Measurements from ENCODE around the gene PIGR. TPM values are rescaled to one million over a fixed set of nuclear protein-coding genes. Genes with fewer than 3 reads are reported as not detected.

The PIGR gene
- total and polyA plus RNA-seq, 7 experiments from 2014 or later: not detected

DNA sequence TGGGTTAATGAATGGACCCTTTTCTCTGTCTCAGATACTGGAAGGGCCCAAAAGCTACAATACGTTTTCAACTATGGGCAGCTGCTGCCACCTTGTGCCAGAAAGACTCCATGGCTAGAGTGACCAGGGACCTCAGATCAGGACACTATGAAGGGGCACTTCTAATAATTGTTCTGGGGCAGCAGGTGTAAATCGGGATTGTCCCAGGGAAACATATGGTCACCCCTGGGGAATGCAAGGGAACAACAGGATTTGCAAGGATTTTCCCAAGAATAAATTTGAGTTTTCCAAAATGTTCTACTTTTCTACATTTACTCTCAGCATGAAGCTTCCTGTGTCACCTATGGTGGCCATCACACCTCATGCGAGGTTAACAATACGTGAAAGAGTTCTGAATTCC is 36.0 kb upstream of the PIGR start:
- ATAC-seq (peak; percentile 83), DNase-seq (peak; percentile 29 to 64 (median 52))
- no peaks in the 10 kb centered on the region for H3K36me3 ChIP-seq (ENCODE audit: control insufficient read depth in 2 of 3, insufficient read depth in 3 of 3, low read length in 3 of 3)
- peaks cover 0 to 4% of the 10 kb centered on the region in 2 donors for H3K27me3 ChIP-seq (ENCODE audit: control insufficient read depth in 2 of 2, insufficient read depth in 2 of 2, low read length in 2 of 2)
- H3K9me3 ChIP-seq (ENCODE audit: control insufficient read depth in 2 of 3, low read length in 3 of 3): no peaks in the 10 kb centered on the region
- H3K9me3 Mint-ChIP-seq: no peaks in the 10 kb centered on the region
- H3K27ac ChIP-seq (ENCODE audit: low read depth, low read length): no peak overlapping the region
- intact Hi-C loops (cut with micrococcal nuclease): loop anchor here (1.0 to 5.0 kb wide), 15 partner anchors 47 to 520 kb away; partner anchors contain the start of gene IL20 (in 2 of the 2)
- ChIA-PET POLR2A (interaction anchor here (0.6 to 2.0 kb wide), 12 partner anchors 17 to 247 kb away, joined by 3 to 15 read pairs (median 4); partner anchors contain the start of gene FCMR), CTCF (interaction anchor here (0.5 to 7.4 kb wide), 52 partner anchors 9 to 517 kb away, joined by 3 to 93 read pairs (median 4); partner anchors contain the start of genes DYRK3, EIF2D, FCAMR and IL20)
- H3K4me3 ChIP-seq (ENCODE audit: low read length): no peak overlapping the region
- no peak overlapping the region for H3K27ac Mint-ChIP-seq
- H3K4me1 Mint-ChIP-seq: peaks cover 0 to 3% (median 0%) of the 10 kb centered on the region in 7 donors
- H3K27me3 Mint-ChIP-seq: peaks cover 0 to 59% (median 14%) of the 10 kb centered on the region in 5 donors
- no peaks in the 10 kb centered on the region for H3K36me3 Mint-ChIP-seq
- H3K4me1 ChIP-seq (ENCODE audit: control insufficient read depth in 2 of 2, insufficient read depth in 2 of 2, low read length in 2 of 2): no peaks in the 10 kb centered on the region
- no peak overlapping the region for H3K4me3 Mint-ChIP-seq

DNA sequence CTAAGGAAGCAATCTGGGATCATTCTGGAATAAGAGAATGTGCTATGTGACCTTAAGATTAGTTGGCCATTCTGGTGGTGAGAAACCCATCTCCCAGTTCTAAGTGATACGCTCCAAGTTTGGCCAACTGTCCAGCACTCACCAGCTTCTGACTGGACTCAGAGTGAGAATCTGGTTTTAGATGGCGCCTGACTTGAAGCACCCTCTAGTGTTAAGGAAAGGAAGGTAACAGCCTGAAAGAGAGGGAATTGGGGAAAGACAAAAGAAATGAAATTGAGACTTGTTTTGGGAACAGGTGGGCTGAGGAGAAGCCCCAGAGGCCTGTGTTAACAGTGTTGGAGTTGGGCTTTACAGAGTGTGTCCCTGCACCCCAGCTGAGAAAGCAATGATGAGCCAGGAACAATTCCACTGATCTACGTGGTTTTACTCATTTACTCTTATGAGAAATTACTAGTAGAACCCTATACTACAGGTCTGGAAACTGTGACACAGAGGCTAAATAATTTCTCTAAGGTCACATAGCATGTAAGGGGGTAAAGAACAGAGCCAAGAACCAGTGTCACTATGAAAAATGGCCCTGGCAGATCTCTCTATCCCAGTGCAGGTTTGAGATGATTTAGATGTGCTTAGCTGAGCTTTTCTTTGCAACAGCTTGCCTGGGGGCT is 33.2 kb upstream of the PIGR start:
- no peak overlapping the region for H3K4me3 ChIP-seq (ENCODE audit: low read length)
- CTCF ChIA-PET: interaction anchor here (0.6 to 7.4 kb wide), 16 partner anchors 8 to 508 kb away, joined by 3 to 93 read pairs (median 4); partner anchors contain the start of genes FCAMR and IL20
- no peak overlapping the region for H3K4me3 Mint-ChIP-seq
- H3K27me3 Mint-ChIP-seq: peaks cover 0 to 44% (median 8%) of the 10 kb centered on the region in 5 donors
- ATAC-seq: no peak
- H3K27ac ChIP-seq (ENCODE audit: low read depth, low read length): no peak overlapping the region
- peak overlapping the region in 1 of 9 donors; percentile 22 for H3K27ac Mint-ChIP-seq
- no peaks in the 10 kb centered on the region for H3K4me1 ChIP-seq (ENCODE audit: control insufficient read depth in 2 of 2, insufficient read depth in 2 of 2, low read length in 2 of 2)
- no peaks in the 10 kb centered on the region for H3K9me3 Mint-ChIP-seq
- intact Hi-C loops (cut with micrococcal nuclease): loop anchor here (2.0 to 5.0 kb wide), 5 partner anchors 57 to 523 kb away; partner anchors contain the start of gene FCMR (in 1 of the 2)
- peaks cover 0 to 3% (median 0%) of the 10 kb centered on the region in 7 donors for H3K4me1 Mint-ChIP-seq
- POLR2A ChIA-PET: interaction anchor here (0.5 to 1.0 kb wide), 3 partner anchors 18 to 166 kb away, joined by 3 to 4 read pairs (median 3); no protein-coding TSS in a partner anchor
- DNase-seq: no peak
- H3K27me3 ChIP-seq (ENCODE audit: control insufficient read depth in 2 of 2, insufficient read depth in 2 of 2, low read length in 2 of 2): no peaks in the 10 kb centered on the region
- H3K9me3 ChIP-seq (ENCODE audit: control insufficient read depth in 2 of 3, low read length in 3 of 3): no peaks in the 10 kb centered on the region
- H3K36me3 ChIP-seq (ENCODE audit: control insufficient read depth in 2 of 3, insufficient read depth in 3 of 3, low read length in 3 of 3): no peaks in the 10 kb centered on the region
- no peaks in the 10 kb centered on the region for H3K36me3 Mint-ChIP-seq

DNA sequence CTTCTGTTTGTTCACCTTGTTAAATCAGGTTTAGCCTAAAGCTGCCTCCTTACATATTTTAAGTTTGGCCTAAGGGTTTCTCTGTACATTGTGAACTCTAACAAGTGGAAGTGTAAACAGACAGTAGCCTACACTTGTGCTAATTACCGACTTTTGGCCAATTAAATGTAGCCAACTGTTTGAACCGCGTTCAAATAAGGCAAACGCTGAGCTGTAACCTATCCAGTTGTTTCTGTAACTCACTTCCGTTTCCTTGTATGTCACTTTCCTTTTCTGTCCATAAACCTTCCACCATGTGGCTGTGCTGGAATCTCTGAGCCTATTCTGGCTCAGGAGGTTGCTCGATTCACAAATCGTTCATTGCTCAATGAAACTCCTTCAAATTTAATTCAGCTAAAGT is 32.0 kb upstream of the PIGR start:
- Histone ChIP-seq H3K4me1 (ENCODE audit: control insufficient read depth in 2 of 2, insufficient read depth in 2 of 2, low read length in 2 of 2) (no peaks in the 10 kb centered on the region), H3K9me3 (ENCODE audit: control insufficient read depth in 2 of 3, low read length in 3 of 3) (no peaks in the 10 kb centered on the region), H3K27ac (ENCODE audit: low read depth, low read length) (no peak overlapping the region), H3K27me3 (ENCODE audit: control insufficient read depth in 2 of 2, insufficient read depth in 2 of 2, low read length in 2 of 2) (no peaks in the 10 kb centered on the region), H3K4me3 (ENCODE audit: low read length) (no peak overlapping the region), H3K36me3 (ENCODE audit: control insufficient read depth in 2 of 3, insufficient read depth in 3 of 3, low read length in 3 of 3) (no peaks in the 10 kb centered on the region)
- H3K36me3 Mint-ChIP-seq: no peaks in the 10 kb centered on the region
- ChIA-PET POLR2A (interaction anchor here (0.8 kb wide), 1 partner anchor 61 kb away, joined by 3 read pairs; no protein-coding TSS in a partner anchor), CTCF (interaction anchor here (1.4 to 7.4 kb wide), 4 partner anchors 13 to 507 kb away, joined by 3 to 60 read pairs (median 6); no protein-coding TSS in a partner anchor)
- no peak for DNase-seq
- H3K27ac Mint-ChIP-seq: no peak overlapping the region
- no peak for ATAC-seq
- H3K27me3 Mint-ChIP-seq: peaks cover 0 to 41% (median 3%) of the 10 kb centered on the region in 5 donors
- peaks cover 0 to 3% (median 0%) of the 10 kb centered on the region in 7 donors for H3K4me1 Mint-ChIP-seq
- intact Hi-C loops (cut with micrococcal nuclease): loop anchor here in 1 of 2 donors (5.0 kb wide), 1 partner anchor 56 kb away; the partner anchor contains the start of gene FCMR
- H3K4me3 Mint-ChIP-seq: no peak overlapping the region
- H3K9me3 Mint-ChIP-seq: no peaks in the 10 kb centered on the region

DNA sequence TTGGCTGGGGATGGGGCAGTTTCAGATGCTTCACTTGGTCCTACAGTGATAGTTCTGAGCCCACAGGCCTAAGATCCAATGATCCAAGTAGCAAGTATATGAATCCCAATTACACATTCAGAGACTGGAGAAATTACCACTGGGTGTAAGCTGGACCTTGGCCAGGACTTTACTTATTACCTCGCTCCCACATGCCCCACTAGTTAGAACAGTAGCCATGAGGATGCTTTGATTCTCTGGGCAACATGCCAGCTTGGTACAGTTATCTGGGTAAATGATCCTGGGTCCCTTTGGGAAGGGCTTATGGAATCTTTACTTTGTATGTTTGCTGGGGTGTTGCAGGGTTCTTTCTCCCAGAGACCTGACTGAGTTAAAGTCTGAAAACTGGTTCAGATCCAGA is 29.0 kb upstream of the PIGR start:
- no peaks in the 10 kb centered on the region for H3K9me3 ChIP-seq (ENCODE audit: control insufficient read depth in 2 of 3, low read length in 3 of 3)
- ATAC-seq (no peak), DNase-seq (no peak)
- H3K27me3 Mint-ChIP-seq: peaks cover 0 to 51% (median 0%) of the 10 kb centered on the region in 5 donors
- POLR2A ChIA-PET: no interaction called here
- intact Hi-C loops (cut with micrococcal nuclease): loop anchor here in 1 of 2 donors (5.0 kb wide), 1 partner anchor 53 kb away; the partner anchor contains the start of gene FCMR
- peaks cover 0 to 3% (median 0%) of the 10 kb centered on the region in 7 donors for H3K4me1 Mint-ChIP-seq
- H3K9me3 Mint-ChIP-seq: no peaks in the 10 kb centered on the region
- no peak overlapping the region for H3K27ac Mint-ChIP-seq
- no peaks in the 10 kb centered on the region for H3K36me3 ChIP-seq (ENCODE audit: control insufficient read depth in 2 of 3, insufficient read depth in 3 of 3, low read length in 3 of 3)
- no peak overlapping the region for H3K4me3 Mint-ChIP-seq
- H3K27ac ChIP-seq (ENCODE audit: low read depth, low read length): no peak overlapping the region
- no peak overlapping the region for H3K4me3 ChIP-seq (ENCODE audit: low read length)
- H3K36me3 Mint-ChIP-seq: peaks cover 0 to 1% (median 0%) of the 10 kb centered on the region in 5 donors
- CTCF ChIA-PET: no interaction called here
- H3K27me3 ChIP-seq (ENCODE audit: control insufficient read depth in 2 of 2, insufficient read depth in 2 of 2, low read length in 2 of 2): no peaks in the 10 kb centered on the region
- no peaks in the 10 kb centered on the region for H3K4me1 ChIP-seq (ENCODE audit: control insufficient read depth in 2 of 2, insufficient read depth in 2 of 2, low read length in 2 of 2)

DNA sequence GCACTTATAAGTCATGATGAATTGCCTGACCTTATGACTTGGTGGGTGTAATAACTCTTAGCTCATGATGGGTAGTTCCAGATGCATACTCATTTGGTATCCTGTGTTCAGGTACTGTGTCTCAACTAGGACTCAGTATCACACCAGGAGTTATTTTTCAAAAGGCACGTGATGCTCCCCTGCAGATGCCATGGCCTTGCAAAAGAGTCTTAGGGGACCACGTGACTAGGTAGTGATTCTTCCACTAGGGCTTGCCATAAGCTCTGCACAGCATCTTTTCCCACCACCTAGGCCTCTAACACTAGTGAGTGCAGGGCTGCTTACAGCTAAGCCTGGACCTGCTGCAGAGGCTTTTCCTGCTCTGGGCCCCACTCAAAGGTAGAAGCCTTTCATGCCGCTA is 27.9 kb upstream of the PIGR start:
- Mint-ChIP-seq H3K4me3 (no peak overlapping the region), H3K4me1 (peaks cover 0 to 7% (median 0%) of the 10 kb centered on the region in 7 donors), H3K27me3 (peaks cover 0 to 53% (median 0%) of the 10 kb centered on the region in 5 donors), H3K9me3 (no peaks in the 10 kb centered on the region), H3K36me3 (peaks cover 0 to 1% (median 0%) of the 10 kb centered on the region in 5 donors), H3K27ac (no peak overlapping the region)
- intact Hi-C loops (cut with micrococcal nuclease): no loop called here
- DNase-seq: no peak
- ATAC-seq: no peak
- H3K36me3 ChIP-seq (ENCODE audit: control insufficient read depth in 2 of 3, insufficient read depth in 3 of 3, low read length in 3 of 3): no peaks in the 10 kb centered on the region
- no peak overlapping the region for H3K4me3 ChIP-seq (ENCODE audit: low read length)
- POLR2A ChIA-PET: interaction anchor here (0.8 to 3.2 kb wide), 4 partner anchors 9 to 52 kb away, joined by 3 to 13 read pairs (median 4); partner anchors contain the start of gene FCMR
- CTCF ChIA-PET: interaction anchor here (1.1 to 5.8 kb wide), 2 partner anchors 7 to 244 kb away, joined by 3 to 42 read pairs; no protein-coding TSS in a partner anchor
- no peaks in the 10 kb centered on the region for H3K27me3 ChIP-seq (ENCODE audit: control insufficient read depth in 2 of 2, insufficient read depth in 2 of 2, low read length in 2 of 2)
- no peaks in the 10 kb centered on the region for H3K9me3 ChIP-seq (ENCODE audit: control insufficient read depth in 2 of 3, low read length in 3 of 3)
- no peak overlapping the region for H3K27ac ChIP-seq (ENCODE audit: low read depth, low read length)
- H3K4me1 ChIP-seq (ENCODE audit: control insufficient read depth in 2 of 2, insufficient read depth in 2 of 2, low read length in 2 of 2): no peaks in the 10 kb centered on the region

GRCh38 chr1:206972728-206973127 is 26.5 kb upstream of the PIGR start:
- H3K27ac Mint-ChIP-seq: peak overlapping the region in 1 of 9 donors; percentile 77
- H3K27me3 Mint-ChIP-seq: peaks cover 0 to 49% (median 0%) of the 10 kb centered on the region in 5 donors
- H3K36me3 Mint-ChIP-seq: peaks cover 0 to 1% (median 0%) of the 10 kb centered on the region in 5 donors
- Histone ChIP-seq H3K27ac (ENCODE audit: low read depth, low read length) (no peak overlapping the region), H3K4me3 (ENCODE audit: low read length) (no peak overlapping the region), H3K27me3 (ENCODE audit: control insufficient read depth in 2 of 2, insufficient read depth in 2 of 2, low read length in 2 of 2) (no peaks in the 10 kb centered on the region), H3K4me1 (ENCODE audit: control insufficient read depth in 2 of 2, insufficient read depth in 2 of 2, low read length in 2 of 2) (peaks cover 0 to 7% of the 10 kb centered on the region in 2 donors), H3K9me3 (ENCODE audit: control insufficient read depth in 2 of 3, low read length in 3 of 3) (no peaks in the 10 kb centered on the region), H3K36me3 (ENCODE audit: control insufficient read depth in 2 of 3, insufficient read depth in 3 of 3, low read length in 3 of 3) (no peaks in the 10 kb centered on the region)
- no peaks in the 10 kb centered on the region for H3K9me3 Mint-ChIP-seq
- POLR2A ChIA-PET: interaction anchor here (3.2 kb wide), 1 partner anchor 51 kb away, joined by 13 read pairs; the partner anchor contains the start of gene FCMR
- peaks cover 7 to 21% (median 10%) of the 10 kb centered on the region in 7 donors for H3K4me1 Mint-ChIP-seq
- CTCF ChIA-PET: interaction anchor here (1.0 to 5.8 kb wide), 3 partner anchors 9 to 246 kb away, joined by 3 to 42 read pairs (median 3); no protein-coding TSS in a partner anchor
- no peak for DNase-seq
- ATAC-seq: no peak
- no peak overlapping the region for H3K4me3 Mint-ChIP-seq
- intact Hi-C loops (cut with micrococcal nuclease): no loop called here
